ENCODE measurements around the gene NRDC.

GRCh38 chr1:51833700-51834099 is 44.8 kb downstream of the NRDC start:
- TF ChIP-seq CTCF (IDR thresholded peaks at IDR 0.05; ENCODE audit: low read length) (no peak), EZH2phosphoT487 (IDR thresholded peaks at IDR 0.05; ENCODE audit: low read length) (no peak)
